GM23248 (cell line): ENCODE data around the gene NUBPL.

Experiments
- EZH2 ChIP-seq: fragments of 200-600 bp; sonication (generic); IDR thresholded peaks from 2 replicates; pipeline ENCODE4 v1.6.1; 2018; ENCODE audit warnings: antibody characterized with exemption, mild to moderate bottlenecking; ENCODE audit not compliant: insufficient read depth, poor library complexity, severe bottlenecking
- EZH2phosphoT487 ChIP-seq: fragments of 200-600 bp; sonication (generic); IDR thresholded peaks from 2 replicates; pipeline ENCODE4 v1.6.1; 2018; ENCODE audit warnings: antibody characterized with exemption, moderate library complexity, mild to moderate bottlenecking, low read depth; ENCODE audit not compliant: insufficient read depth

DNA sequence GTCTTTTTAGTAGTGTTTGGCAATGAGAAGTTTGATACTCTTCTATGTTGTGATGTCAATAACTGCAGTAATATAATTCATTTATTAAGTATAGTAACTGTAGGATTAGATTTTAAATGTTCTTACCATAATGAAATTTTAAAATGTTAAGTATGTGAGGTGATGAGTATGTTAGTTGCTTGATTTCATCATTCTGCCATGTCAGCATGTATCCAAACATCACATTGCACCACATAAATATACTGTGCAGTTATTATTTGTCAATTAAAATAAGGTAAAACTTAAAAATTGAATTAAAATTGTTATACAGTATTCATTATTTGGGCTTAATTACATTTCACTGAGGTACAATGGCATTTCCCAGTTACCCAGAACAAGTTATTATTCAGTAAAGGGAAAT lies 138.6 kb downstream of the NUBPL start:
- TF ChIP-seq EZH2 (no peak), EZH2phosphoT487 (no peak)
